Lung (tissue), 12 donors: ENCODE results near the gene ELOVL5. TPM values are rescaled to one million over a fixed set of nuclear protein-coding genes. Genes with fewer than 3 reads are reported as not detected.
A peak's percentile ranks its signal among the peaks of the same experiment; 100 is the strongest.

Source experiments
- ATAC-seq: fragments of 200-7000 bp; cut with Tn5 transposase; one replicate; pipeline ENCODE4 v1.9.1; 2020; ENCODE audit warnings: moderate number of reproducible peaks; ENCODE audit not compliant: insufficient read depth, low FRiP score
- DNase-seq, 3 donors: peaks; one replicate each; pipeline ENCODE4 v3.0.0-alpha.2; 2013 to 2017
- H3K27ac ChIP-seq, 2 donors: one replicate each; pipeline ENCODE4 v1.5.1; 2013; ENCODE audit warnings: mild to moderate bottlenecking in 2 of 2, moderate library complexity in 2 of 2, control low read depth in 1 of 2, inconsistent platforms in 1 of 2, low read depth in 1 of 2, low read length in 1 of 2
- H3K27me3 ChIP-seq, 3 donors: one replicate each; pipeline ENCODE4 v1.5.1; 2013; ENCODE audit warnings: low read length in 2 of 3; ENCODE audit not compliant: control insufficient read depth in 3 of 3, insufficient read depth in 3 of 3
- H3K36me3 ChIP-seq, 4 donors: one replicate each; pipeline ENCODE4 v1.5.1; 2013; ENCODE audit warnings: low read length in 4 of 4, mild to moderate bottlenecking in 1 of 4, moderate library complexity in 1 of 4; ENCODE audit not compliant: control insufficient read depth in 4 of 4, insufficient read depth in 4 of 4
- H3K4me1 ChIP-seq, 5 donors: one replicate each; pipeline ENCODE4 v1.5.1; 2013; ENCODE audit warnings: low read length in 5 of 5, mild to moderate bottlenecking in 2 of 5, moderate library complexity in 1 of 5; ENCODE audit not compliant: control insufficient read depth in 5 of 5, insufficient read depth in 5 of 5
- H3K4me3 ChIP-seq: one replicate; pipeline ENCODE4 v1.5.1; 2013; ENCODE audit warnings: mild to moderate bottlenecking, control low read depth, moderate library complexity
- H3K9ac ChIP-seq, 2 donors: one replicate each; pipeline ENCODE4 v1.5.1; 2013; ENCODE audit warnings: low read length in 2 of 2, control low read depth in 1 of 2; ENCODE audit not compliant: insufficient read depth in 1 of 2
- H3K9me3 ChIP-seq, 4 donors: one replicate each; pipeline ENCODE4 v1.5.1; 2013; ENCODE audit warnings: low read length in 3 of 4, mild to moderate bottlenecking in 1 of 4, moderate library complexity in 1 of 4; ENCODE audit not compliant: control insufficient read depth in 4 of 4, insufficient read depth in 3 of 4
- WGBS, 2 donors: extraction: QIAGEN DNeasy Blood & Tissue Kit; methylation state at CpG; one replicate each; pipeline ENCODE4 v1.1.7; 2013; 5-methylcytosine and 5-hydroxymethylcytosine counted together
- polyA plus RNA-seq, 2 donors: library from polyadenylated mRNA; stranded (reverse); fragments of 200-250 nt; gene quantifications; one replicate each; pipeline ENCODE4 v1.2.1, GENCODE V29; 2013
- total RNA-seq, 2 donors: library from RNA; depleted of rRNA in 1 of 2; stranded (reverse); fragments of >200 nt in 1 of 2; gene quantifications; one replicate each; pipeline ENCODE4 v1.2.1, GENCODE V29; 2014 to 2021
- TF ChIP-seq, protein P1 (sequence below): IDR thresholded peaks from 2 replicates; pipeline ENCODE4 v1.5.1; 2012; ENCODE audit warnings: mild to moderate bottlenecking; ENCODE audit errors: control extremely low read depth, extremely low read depth
- donor health status: control.
- donor health status: control.
- donor health status: Bipolar disorder and iron deficiency.
- donor health status: healthy.
- donor health status: DM: yes; HTN: yes; CAD: no.

The ELOVL5 gene
- total and polyA plus RNA-seq, 4 donors, result 37.7 to 95.6 (median 89.9) TPM

GRCh38 chr6:53359843-53360092, 11.0 kb upstream of the ELOVL5 start:
- H3K36me3 ChIP-seq, result no peaks in the 10 kb centered on the region
- peaks cover 0 to 13% (median 4%) of the 10 kb centered on the region in 5 donors for H3K4me1 ChIP-seq

DNA sequence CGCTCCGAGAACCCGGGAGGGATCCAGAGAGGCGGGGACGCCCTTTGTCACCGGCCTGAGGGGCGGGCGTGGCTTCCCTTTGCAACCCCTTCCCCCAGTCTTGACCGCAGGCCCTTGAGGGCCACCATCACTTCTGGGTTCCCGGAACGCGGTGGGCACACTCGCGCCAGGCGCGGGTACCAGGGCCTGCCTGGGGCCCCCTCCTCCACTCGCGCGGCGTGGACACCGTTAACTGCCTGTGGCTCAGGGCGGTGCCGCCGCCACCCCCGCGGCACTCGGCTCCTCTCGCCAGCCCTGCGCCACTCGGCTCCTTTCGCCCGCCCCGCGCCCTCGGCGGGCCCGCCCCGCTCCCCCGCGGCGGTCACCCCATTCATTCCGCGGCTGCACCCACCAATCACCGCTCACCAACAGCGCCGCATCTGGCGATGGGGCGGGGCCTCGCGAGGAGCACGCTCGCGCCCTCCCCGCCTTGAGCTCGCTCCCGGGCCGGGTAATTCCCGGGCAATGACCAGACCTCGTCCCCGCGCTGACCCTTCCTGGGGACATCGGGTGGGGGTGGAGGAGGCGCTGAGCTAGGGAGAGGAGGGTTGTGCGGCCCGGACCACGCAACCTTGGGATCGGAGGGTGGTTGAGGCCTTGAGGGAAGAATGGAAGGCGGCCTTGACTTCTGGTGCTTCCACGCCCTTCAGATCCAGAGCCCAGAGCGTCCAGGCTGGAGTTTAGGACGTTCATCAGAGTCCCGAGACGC, 10.5 kb upstream of the ELOVL5 start:
- Histone ChIP-seq H3K27me3 (no peaks in the 10 kb centered on the region), H3K4me1 (peaks cover 0 to 13% (median 4%) of the 10 kb centered on the region in 5 donors), H3K27ac (peak overlapping the region; percentile 87 to 97), H3K9ac (peak overlapping the region; percentile 48 to 61), H3K4me3 (peak overlapping the region; percentile 51), H3K9me3 (no peaks in the 10 kb centered on the region), H3K36me3 (no peaks in the 10 kb centered on the region)
- peak; percentile 97 to 98 (median 97) for DNase-seq
- peak; percentile 96 for ATAC-seq
- TF ChIP-seq, protein P1, sequence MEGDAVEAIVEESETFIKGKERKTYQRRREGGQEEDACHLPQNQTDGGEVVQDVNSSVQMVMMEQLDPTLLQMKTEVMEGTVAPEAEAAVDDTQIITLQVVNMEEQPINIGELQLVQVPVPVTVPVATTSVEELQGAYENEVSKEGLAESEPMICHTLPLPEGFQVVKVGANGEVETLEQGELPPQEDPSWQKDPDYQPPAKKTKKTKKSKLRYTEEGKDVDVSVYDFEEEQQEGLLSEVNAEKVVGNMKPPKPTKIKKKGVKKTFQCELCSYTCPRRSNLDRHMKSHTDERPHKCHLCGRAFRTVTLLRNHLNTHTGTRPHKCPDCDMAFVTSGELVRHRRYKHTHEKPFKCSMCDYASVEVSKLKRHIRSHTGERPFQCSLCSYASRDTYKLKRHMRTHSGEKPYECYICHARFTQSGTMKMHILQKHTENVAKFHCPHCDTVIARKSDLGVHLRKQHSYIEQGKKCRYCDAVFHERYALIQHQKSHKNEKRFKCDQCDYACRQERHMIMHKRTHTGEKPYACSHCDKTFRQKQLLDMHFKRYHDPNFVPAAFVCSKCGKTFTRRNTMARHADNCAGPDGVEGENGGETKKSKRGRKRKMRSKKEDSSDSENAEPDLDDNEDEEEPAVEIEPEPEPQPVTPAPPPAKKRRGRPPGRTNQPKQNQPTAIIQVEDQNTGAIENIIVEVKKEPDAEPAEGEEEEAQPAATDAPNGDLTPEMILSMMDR, result no peak
- 1% methylated on average over 71 to 73 of the region's 73 CpGs for WGBS, 2 donors

More at GRCh38 chr6:53359843-53360092, 11.0 kb upstream of the ELOVL5 start:
- peak overlapping the region; percentile 69 to 87 for H3K27ac ChIP-seq
- ATAC-seq (no peak), DNase-seq (no peak)
- H3K27me3 ChIP-seq, result no peaks in the 10 kb centered on the region
- H3K9me3 ChIP-seq, result no peaks in the 10 kb centered on the region
- H3K9ac ChIP-seq, result peak overlapping the region; percentile 48 to 61
- TF ChIP-seq, protein P1, result no peak
- 1 to 6% methylated on average over 10 of the region's 10 CpGs for WGBS, 2 donors
- H3K4me3 ChIP-seq, result peak overlapping the region; percentile 51

DNA sequence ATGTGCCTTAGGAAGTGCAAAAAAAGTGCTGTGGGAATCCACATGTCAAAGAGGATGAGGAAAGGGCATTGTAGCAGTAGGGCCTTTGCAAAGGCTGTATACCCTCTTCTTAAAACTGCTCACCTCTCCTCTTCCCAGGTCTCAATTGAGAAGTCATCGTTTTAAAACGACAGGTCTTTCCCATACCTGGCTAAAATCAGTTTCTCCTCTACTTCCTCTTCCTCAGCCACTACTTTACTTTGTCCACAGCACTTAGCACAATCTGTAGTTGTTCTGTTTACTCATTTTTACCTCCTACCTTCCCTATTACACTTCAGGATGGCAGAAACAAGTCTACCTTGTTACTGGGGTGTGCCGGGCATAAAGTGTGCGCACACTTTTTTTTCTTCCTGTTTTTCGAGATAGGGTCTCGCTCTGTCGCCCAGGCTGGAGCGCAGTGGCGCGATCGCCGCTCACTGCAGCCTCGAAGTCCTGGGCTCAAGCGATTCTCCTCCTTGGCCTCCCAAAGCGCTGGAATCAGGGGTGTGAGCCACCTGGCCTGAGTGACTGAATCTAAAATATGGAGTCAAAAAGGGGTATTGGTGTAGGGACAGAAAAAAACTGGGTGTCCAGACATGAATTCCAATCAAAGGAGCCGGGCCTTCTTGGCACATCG, 9.8 kb upstream of the ELOVL5 start:
- Histone ChIP-seq H3K27ac (peak overlapping the region; percentile 87 to 97), H3K9ac (peak overlapping the region; percentile 19 to 40), H3K9me3 (no peaks in the 10 kb centered on the region), H3K4me3 (peak overlapping the region; percentile 51), H3K4me1 (peaks cover 0 to 13% (median 4%) of the 10 kb centered on the region in 5 donors), H3K36me3 (no peaks in the 10 kb centered on the region), H3K27me3 (no peaks in the 10 kb centered on the region)
- TF ChIP-seq, protein P1, result no peak
- WGBS, 2 donors, result 2 to 8% methylated on average over 17 of the region's 17 CpGs
- ATAC-seq (no peak), DNase-seq (no peak)
